GM12892 (cell line): ENCODE results near the gene NCSTN.

Experiments used
- POLR2A ChIP-seq: IDR thresholded peaks from 2 replicates; pipeline ENCODE4 v1.6.1; 2011; ENCODE audit warnings: low read depth, low read length, control low read depth
- POLR2AphosphoS5 ChIP-seq: IDR thresholded peaks from 2 replicates; pipeline ENCODE4 v1.6.1; 2011; ENCODE audit warnings: low read depth, low read length, control low read depth

DNA sequence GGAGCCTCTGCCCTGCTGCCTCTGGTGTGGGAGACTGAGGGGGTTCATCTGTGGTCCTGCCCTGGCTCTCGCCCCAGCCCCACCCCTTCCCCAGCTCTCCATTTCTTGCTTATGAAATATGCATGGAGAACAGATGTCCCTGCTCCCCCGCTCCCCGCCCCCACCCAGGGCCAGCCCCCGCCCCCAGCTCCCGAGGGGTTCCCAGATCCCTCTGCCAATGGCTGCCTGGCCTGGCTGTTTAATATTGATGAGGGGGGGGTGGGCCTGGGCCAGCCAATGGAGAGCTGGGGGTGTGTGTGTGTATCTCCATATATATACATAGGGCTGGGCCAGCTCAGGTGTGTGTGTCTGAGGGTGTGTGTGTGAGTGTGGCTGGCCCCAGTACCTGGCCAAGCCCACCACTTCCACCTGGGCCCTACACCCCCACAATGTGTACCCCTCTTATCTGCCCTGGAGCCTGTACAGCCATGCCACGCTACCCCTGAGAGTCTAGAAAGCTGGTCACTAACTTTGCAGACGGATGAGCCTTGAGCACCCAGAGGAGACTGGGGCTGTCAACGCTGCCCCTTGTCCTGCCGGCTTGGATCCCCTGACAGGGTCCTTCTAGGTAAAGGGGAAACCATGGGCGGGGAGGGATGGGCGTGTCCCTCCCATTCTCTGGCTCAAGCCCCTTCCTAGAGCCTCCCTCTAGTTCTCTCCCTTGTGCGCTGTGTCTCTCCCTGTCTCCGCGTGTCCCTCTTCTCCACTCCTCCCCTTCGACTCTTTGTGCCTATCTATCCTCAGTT, 23.7 kb downstream of the NCSTN start, which contains the start of gene NHLH1:
- TF ChIP-seq POLR2AphosphoS5 = no peak
- no peak for TF ChIP-seq POLR2A
